Amniotic stem cell (primary cell): Measurements from ENCODE around the gene LRMDA.

Experiments used
- DNase-seq: peaks from one replicate; lab custom pipeline; 2025; lab: John Stamatoyannopoulos, UW

Gene LRMDA

DNA sequence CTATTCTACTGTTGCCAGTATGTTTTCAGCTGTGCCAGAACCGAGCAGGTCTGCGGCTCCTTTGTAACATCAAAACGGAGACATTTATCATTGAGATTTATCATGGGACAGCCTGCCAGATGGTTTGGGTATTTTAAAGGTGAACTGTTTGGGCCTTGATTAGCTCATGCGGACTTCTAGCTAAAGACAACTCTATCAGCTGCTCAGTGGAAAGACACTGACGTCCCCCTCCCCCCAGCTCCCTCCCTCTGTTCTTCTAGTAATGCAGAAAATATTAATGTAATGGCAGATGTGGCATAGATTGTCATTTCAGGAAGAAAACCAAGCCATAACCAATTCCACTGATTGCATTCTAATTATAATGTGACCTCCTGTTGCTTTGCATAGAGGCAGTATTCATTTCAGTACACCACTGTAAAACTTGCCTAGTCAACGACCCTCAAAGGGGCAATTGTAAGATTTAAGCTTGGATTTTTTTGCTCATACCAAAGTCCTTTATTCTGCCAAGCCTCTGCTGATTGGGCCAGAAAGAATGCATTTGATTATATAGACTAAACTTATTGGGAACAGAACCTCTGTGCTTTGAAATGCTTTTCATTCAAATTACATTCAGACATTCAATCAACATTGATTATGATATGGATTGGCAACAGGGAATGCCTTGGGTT lies 966.8 kb downstream of the LRMDA start:
- no peak for DNase-seq

DNA sequence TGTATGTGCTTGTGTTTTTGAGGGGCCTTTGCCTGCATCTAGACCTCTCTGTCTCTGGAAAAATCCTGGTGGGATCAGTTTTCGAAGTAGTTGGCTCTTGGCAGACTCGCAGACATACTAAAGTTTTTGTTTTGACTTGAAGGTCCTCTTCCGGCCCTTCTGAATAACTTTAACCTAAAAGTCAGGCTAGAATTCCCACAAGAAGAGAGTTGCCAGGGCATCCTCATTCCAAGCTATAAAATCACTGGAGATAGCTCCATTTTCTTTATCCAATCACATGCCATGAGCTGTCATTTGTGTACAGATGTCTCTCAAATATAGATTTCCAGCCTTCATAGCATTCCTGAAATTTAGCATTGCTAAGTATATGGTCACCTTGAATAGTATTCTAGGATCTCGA lies 967.8 kb downstream of the LRMDA start:
- DNase-seq = no peak

DNA sequence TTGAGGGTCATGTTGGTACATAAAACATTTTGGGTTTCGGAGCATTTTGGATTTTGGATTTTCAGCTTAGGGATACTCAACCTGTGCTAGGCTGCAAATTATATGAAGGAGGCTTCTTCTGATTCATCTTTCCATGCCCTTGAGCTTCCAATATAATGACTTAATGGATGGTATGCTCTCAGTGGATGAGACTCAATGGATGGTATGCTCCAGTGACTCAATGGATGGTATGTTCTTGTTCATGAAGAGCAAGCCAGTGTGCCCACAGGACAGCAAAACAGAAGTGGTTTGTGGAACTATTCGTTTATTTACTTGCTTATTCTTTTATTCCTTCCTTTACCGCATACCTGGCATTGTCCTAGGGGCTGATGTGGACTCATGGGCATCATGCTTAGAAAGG lies 969.6 kb downstream of the LRMDA start:
- DNase-seq = no peak

DNA sequence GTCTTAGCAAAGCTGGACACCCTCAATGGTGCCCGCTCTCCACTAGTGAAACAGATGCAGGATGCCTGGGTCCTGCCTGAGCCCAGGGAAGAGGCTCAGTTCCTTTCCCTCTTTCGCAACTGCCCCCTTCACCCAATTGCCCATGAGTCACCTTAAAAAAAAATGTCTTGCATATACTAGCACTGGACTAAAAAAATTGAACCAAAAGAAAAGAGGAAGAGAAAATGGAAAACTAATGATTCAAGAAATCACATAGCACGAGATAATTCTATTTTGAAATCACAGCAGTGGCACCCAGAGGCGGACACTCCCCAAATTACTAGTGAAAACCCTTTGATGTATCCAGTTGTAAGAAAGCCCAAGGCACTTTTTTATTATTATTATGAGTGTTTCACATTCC lies 972.5 kb downstream of the LRMDA start:
- DNase-seq = no peak

DNA sequence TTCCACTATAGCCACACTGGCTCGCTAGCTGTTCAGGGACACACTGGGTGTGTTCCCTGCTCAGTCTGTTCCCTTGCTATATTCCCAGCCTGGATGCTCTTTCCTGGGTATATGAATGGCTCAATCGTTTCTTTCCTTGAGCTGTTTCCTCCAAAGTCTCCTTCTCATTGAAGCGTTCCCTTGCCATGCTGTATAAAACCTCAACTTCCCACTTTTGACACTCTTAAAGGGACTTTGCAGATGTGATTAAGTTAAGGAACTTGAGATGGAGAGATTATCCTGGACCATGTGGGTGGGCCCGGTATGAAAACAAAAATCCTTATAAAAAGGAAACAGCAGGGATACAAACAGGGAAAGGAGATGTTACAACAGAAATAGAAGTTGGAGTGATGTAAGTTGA lies 973.1 kb downstream of the LRMDA start:
- no peak for DNase-seq

DNA sequence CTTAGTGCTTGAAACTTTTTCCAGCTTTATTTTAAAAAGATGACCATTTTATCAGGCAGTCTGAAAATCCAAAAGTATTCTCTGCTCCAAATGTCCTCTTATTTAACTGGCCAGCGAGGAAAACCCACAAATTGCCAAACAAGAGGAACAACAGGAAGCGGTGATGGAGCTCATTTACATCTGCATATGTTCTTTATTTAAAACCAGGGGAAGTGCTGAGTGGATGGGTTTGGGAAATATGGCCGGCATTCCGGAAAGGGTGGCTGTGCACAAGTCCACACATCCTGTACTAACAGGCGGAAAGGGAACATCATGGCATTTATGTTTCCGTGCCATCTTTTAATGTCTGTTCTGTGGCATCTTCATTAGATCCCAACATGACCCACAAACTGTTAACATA lies 974.5 kb downstream of the LRMDA start:
- DNase-seq = no peak

DNA sequence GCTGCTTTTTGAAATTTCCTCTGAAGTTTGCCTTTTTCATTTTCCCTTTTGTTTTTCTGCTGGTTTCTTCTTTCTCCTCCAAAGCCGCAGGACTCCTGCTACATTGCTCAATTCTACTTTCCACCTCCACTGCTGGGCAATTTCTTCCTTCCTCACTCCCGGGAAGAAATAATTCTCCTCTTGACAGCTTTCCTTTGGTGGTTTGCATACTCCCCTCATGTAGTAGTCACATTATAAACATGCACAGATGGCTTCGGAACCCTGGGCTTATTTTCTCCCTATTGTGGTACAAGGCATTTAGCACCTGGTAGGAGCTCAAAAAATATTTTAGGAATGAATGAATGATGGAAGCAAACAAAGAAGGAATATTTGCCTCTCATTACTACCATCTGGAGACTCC lies 977.2 kb downstream of the LRMDA start:
- no peak for DNase-seq

DNA sequence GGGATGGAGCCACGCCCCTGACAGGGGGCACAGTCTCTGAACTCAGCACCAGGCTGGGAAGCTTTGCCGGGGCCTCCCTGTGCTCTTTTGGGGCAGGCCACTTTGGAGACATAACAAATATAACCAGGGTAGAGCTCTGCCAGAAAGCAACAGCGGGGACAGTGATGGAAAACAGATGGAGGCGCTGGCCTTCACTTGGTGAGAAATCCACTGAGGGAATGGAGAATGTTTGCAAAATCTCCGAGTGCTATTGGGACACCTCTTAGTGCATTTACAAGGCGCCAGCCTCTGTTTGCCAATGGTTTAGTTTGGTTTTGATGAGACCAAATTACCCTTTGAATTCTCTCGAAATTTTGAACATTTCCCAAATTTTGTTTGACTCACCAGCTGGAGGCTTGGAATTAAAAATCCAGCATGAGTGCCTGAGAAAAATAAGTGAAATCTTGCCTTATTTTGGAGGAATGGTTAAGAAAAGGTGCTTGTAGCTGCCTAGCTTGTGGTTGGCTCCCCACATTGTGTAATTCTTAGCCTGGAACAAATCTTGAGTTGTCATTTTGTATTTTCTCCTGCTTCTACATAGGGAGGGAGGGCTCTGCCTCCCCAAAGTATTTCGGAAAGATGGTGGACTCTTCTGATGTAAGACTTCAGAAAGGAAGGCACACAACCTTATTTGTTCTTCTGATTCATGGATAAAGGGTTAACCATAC lies 980.5 kb downstream of the LRMDA start:
- DNase-seq = no peak

DNA sequence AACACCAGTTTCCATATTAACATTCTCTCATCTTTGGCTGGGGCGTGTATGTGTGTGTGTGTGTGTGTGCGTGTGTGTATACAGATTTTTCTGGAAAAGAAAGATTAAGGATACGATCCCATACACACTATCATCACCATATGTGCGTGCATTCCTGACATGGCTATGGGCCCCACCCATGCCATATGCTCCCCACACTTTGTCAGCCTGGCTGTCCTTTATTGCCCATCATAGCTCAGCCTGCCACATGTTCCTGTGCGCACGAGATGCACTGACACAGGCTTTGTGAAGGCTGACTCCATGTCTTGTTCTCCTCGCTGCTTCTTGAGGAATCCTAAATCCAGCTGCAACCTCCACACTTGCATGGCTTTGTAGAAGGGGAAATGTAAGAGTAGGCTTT lies 984.1 kb downstream of the LRMDA start:
- DNase-seq = no peak

DNA sequence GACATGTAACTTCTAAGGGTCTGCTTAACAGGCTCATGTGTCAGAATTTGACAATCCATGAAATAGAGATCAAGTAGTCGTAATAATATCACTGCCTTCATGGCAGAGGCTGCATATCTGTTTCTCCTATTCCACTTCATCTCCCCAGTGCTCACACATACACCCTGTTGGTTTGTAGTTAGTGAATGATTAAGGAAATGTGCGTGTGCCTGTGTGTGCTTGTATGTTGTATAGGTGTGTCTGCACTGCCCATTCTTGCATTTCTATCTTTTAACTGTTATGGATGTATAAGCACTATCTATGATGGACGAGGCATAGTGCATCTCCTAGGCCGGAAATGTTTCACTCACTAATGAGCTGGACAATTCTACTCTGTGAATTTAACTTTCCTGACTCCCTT lies 985.2 kb downstream of the LRMDA start:
- DNase-seq = no peak

DNA sequence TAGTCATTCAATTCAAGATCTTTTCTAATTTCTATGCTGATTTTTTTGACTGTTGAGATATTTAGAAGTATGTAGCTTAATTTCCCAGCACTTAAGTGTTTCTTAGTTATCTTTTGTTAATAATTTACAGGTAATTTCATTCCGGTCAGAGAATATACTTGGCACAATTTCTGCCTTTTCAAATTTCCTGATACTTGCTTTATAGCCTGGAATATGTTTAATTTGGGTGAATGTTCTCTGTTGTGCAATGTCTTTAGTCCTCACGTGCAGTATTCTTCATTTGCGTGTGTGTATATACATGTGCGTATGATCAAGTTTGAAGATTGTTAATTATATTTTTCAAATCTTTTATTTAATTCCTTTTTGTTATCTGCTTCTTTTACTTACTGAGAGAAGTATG lies 989.3 kb downstream of the LRMDA start:
- DNase-seq = no peak

DNA sequence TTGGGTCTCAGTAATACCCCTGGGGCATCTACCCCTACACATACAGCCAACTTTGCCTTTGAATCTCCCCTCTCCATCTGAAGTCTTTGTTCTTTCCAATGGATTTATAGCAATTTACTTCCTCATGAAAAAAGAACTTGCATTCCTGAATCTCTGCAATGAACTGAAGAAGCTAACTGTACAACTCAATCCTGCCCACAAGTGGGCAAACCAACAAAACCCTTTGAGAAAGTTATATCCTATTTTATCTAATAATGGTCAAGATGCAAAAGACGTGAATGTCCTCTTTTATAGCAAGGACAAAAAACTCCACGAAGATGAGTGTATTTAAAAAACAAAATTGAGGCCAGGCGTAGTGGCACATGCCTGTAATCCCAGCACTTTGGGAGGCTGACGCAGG lies 991.3 kb downstream of the LRMDA start:
- no peak for DNase-seq

DNA sequence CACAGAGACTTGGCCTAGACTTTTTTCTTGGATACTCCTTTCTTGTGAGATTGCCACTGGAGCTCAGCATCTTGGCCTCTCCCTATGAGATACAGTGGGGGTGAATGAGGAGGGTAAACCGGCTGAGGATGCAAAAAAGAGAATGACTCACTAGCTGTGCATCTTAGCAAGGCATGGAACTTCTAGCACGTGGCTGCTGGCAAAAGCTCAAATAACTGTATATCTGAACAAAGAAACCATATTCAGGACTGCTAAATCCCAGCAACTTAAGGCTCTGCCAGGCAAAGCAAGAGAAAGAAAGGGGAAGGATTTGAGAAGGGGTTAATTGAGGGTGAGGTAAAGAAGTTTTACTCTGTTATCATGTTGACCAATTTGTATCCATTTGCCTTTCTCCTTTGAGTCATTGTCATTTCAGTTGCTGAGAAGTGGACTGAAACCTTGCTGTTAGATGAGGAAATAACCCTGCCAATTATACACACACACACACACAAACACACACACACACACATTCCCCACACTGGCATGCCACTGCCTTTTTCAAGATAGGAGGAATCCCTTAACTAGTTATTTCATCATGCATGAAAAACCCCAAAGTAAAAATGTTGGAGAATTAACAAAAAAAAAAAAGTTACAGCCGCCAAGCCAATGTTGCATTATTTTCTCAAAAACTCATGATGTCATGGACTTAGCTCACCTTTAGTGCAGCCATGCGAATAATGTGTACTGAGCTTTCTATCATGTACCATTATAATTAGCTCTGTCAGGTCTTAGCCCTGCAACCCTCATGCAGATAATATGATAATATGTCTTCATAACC lies 997.3 kb downstream of the LRMDA start:
- DNase-seq = peak; percentile 68

DNA sequence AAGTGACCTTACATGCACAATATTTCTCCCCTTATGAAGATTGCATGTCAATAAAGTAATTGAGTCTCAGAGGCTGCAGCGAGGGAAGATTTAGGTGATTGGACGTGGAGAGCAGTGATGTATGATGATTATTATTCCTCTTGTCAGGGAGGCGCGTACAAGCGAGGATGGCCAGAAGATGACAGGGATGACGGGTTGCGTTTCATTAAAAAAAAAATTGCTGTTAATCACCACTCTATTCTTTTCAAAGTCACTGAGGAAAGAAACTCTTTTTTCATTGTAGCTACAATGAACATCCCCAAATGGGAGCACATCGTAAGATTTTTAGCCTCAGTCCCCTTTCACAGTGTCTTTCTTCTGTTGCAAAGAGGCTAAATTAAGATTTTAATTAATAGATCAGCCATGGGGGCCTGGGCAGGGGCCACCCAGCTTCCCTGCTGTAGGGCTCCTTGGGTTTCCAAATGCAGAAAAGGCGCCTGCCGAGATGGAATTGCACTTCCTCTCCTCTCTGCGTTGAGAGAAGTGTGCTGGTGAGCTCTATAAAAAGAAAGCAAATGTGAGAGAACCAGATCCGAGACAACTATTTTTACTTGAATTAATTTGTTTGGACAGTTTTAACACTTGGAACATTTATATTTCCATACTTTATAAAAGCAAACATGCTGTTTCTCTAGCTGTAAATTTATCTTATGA lies 998.1 kb downstream of the LRMDA start:
- DNase-seq = no peak

DNA sequence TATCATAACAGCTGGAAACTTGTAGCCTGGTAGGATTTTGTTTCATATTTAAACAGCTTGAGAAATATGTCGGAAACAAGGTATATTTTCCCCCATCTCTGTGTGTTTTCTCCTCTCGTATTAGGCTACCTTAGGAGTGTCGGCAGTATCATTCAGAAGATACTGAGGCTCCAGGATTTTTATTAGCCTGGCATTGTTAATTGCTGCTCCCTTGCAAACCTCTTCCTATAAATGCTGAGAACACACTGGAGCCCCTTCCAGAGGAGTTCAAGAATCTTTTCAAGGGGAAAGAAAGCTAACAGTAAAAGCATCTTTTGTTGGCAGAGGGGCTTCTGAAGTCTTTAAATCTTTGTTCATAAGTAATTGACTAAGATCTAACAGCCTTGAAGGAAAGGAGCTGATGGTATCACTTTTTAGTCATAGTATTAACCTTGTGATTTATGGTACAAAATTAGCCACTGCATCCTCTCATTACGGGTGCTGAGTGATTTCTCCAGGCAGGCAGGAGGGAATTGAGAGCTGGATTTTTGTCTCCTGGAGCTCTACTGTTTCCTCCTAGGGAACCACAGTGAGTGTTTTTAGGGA lies 998.7 kb downstream of the LRMDA start:
- DNase-seq = no peak

DNA sequence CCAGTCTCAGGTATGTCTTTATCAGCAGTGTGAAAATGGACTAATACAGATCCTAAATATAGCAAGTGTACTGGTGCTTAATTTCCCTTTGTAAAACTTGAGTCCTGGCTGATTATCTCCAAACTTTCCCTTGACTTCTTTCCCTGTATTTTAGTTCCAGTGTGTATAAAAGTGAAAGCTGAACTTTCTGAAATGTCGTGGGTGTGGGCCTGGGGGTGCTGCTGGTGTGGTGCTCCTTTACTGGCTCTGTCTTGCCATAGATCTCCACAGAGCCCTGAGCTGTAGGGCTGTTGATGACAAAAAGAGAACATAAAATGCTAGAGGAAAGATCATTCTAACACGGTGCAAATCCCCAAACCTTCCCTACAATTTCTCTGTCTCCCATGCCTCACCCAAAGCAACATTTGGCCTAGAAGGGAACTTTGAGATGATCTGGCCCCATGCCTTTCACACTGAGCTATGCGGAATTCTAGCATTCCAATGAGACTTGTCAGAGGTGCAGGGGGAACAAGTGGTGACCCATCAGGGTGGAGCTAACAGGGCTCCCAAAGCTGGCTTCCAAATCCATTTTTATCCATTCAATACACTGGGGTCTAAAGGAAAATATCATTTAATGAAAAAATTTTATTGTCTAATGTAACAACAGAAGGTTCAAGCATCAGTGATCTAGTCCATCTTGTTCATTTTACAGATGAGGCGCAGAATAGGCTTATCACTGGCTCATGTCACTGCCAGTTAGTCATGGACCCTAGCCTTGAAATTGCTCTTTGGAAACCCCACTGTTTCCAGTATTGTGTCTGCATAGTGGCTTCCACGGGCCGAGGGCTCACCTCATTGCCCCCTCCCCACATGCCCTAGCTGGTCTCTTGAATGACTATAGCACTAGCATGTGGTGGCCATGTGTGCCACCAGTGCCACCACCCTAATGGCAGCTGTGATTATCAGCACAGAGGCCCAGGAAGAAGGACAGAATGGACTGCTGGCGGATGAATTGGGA lies 1000.9 kb downstream of the LRMDA start:
- DNase-seq = no peak

DNA sequence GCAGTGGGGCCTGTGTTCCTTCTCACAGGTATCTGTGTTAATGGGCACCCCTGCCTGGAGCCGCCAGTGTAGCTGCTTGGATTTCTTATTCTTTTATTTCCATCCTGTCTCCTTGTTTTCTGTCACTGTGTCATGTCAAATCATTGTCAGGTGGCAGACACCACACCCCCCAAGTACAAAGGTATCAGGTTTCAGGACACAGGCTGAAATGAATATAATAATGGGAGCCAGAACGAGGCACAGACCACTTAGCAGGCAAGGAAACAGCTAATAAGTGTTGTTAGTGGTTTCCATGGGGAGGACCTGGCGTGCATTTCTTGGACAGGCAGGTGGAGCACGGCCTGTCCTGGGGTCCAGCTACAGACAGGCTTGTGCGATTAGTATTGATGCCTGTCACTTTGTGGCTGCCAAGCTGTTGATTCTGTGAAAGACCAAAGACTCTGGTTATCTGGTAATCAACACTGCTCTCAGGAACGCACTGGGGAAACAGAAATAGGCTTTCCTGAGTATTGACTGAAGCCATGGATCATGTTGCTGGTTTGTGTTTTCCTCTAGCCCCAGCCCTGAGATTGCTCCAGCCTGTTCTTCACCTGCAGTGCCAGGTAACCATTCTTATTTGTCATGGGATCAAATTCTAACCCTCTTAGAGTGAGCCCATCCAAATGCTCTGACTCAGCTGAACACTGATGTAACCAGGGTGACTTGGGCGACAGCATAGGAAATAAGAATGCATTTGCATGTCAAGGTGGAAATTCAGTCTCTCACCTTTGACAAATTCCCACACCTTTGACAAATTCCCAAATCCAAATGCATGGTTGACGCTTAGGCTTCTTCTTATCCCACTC lies 1002.0 kb downstream of the LRMDA start:
- DNase-seq = no peak

DNA sequence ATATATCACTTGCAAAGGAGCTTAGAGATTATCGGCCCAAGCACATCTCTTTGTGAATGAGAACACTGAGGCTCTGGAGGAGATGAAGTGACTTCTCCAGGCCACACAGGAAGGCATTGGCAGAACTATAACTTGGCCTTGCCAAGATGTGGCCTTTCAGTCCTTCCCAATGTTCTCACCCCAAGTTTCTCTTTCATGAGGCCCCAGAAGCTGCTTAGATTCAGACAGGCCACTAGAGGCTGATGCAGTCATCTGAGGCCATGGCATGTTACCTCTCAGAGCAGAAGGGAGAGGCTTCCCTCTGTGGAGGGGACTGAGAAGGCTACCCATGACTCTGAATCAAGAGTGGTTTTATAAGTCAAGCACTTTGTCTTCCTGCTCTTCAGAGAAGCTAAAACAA lies 1003.7 kb downstream of the LRMDA start:
- DNase-seq = no peak

DNA sequence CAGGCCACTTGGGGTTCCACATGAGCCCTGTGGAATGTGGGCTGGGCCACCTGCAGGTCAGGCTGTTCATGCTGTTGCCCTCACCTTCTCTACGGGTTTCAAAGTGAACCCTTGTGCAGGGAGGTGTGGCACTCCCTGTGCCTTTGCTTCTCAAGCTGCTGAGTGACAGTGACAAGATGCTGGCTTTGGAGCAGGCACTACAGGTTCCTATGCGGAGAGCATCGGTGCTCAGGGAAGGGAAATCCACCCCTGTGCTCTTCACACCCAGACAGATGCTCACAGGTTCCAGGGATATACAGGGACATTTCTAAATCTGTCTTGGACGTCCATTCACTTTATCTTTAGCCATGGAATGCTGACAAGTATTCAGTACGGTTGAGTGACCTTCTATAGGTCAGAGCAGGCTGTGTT lies 1005.0 kb downstream of the LRMDA start:
- DNase-seq = no peak

DNA sequence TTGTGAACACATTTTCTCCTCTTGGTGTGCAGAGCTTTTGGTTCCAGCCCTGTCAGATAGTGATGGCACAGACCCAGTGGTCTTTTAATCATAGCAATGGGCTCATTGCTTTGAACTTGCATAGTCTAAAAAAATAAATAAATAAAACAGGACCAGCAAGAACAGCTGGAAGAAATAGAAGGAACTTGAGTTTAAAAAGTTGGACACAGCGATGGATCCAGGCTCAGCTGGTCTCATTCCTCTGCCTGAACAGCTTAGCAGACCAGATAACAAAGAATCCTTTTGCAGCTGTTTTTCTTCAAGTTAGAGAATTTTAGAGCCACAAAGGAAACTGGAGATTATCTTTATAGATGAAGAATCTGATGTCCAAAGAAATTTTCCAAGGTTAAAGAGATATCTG lies 1005.6 kb downstream of the LRMDA start:
- no peak for DNase-seq
